ENCODE measurements around the gene PIEZO1. TPM values are rescaled to one million over a fixed set of nuclear protein-coding genes. Genes with fewer than 3 reads are reported as not detected.

Gene PIEZO1
- total and polyA plus RNA-seq, 9 of the 15 experiments (the other 6 are each of a cell fraction or from before 2014, with no cell fraction given), result 3.6 to 432 (median 131) TPM

GRCh38 chr16:88818575-88818874 is 33.5 kb upstream of the PIEZO1 start (continued):
- TF ChIP-seq ZBTB49 (CRISPR knock-in tag; IDR thresholded peaks at IDR 0.05; ENCODE audit: borderline replicate concordance) (no peak), POLR2A (conservative IDR thresholded peaks at IDR 0.05) (no peak), U2AF2 (optimal IDR thresholded peaks at IDR 0.05; ENCODE audit: low read depth, low read length) (no peak), HNRNPUL1 (IDR thresholded peaks at IDR 0.05; ENCODE audit: low read length) (no peak), PKNOX1 (IDR thresholded peaks at IDR 0.05) (no peak), ZNF197 (CRISPR knock-in tag; IDR thresholded peaks at IDR 0.05; ENCODE audit: low read depth) (no peak), CBX8 (IDR thresholded peaks at IDR 0.05; ENCODE audit: borderline replicate concordance, extremely low read depth, low read depth, low read length, poor library complexity, severe bottlenecking) (no peak)
